Measurements from ENCODE around the gene ACVR1. TPM values are rescaled to one million over a fixed set of nuclear protein-coding genes. Genes with fewer than 3 reads are reported as not detected.

The ACVR1 gene
- total RNA-seq, 1 experiment from 2014 or later: 27.6 TPM

DNA sequence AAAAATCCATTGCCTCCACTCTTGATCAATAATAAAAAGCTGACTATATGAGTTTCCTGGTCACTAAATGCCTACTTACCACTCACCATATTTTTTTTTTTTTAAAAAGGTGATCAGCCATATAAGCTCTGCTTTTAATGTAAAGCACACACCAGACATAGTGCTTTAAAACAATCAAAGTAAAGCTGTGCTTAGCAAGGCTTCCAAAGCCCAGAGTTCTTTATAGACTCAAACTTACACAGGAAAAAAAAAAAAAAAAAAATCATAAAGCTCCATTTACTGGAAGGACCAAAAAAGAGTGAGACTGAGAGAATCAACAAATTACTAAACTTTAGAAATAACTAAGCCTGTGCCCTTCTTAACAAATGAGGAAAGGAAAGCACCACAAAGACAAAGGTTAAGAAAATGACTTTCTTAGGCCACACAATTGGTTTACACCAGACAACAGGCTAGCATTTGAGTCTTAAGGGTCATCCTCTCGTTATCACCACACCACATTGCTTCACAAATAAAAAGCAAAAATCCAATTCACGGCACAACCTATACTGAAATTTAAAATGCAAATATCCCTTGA, 11.2 kb downstream of the ACVR1 start:
- TF ChIP-seq REST (IDR thresholded peaks at IDR 0.05; ENCODE audit: insufficient read depth in 1 of 2, low read depth in 2 of 2, low read length in 1 of 2) (no peak), POLR2AphosphoS5 (IDR thresholded peaks at IDR 0.05; ENCODE audit: low read depth, low read length) (no peak), TCF7L2 (IDR thresholded peaks at IDR 0.05; ENCODE audit: low read depth, low read length) (no peak), SIN3A (IDR thresholded peaks at IDR 0.05; ENCODE audit: borderline replicate concordance, insufficient read depth, low read depth, low read length) (no peak)
- TF ChIP-seq, protein P1, sequence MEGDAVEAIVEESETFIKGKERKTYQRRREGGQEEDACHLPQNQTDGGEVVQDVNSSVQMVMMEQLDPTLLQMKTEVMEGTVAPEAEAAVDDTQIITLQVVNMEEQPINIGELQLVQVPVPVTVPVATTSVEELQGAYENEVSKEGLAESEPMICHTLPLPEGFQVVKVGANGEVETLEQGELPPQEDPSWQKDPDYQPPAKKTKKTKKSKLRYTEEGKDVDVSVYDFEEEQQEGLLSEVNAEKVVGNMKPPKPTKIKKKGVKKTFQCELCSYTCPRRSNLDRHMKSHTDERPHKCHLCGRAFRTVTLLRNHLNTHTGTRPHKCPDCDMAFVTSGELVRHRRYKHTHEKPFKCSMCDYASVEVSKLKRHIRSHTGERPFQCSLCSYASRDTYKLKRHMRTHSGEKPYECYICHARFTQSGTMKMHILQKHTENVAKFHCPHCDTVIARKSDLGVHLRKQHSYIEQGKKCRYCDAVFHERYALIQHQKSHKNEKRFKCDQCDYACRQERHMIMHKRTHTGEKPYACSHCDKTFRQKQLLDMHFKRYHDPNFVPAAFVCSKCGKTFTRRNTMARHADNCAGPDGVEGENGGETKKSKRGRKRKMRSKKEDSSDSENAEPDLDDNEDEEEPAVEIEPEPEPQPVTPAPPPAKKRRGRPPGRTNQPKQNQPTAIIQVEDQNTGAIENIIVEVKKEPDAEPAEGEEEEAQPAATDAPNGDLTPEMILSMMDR (IDR thresholded peaks at IDR 0.05): no peak
- ChIA-PET POLR2A (no interaction called here), CTCF (no interaction called here)
- Histone ChIP-seq H3K27ac (ENCODE audit: low read length) (no peak overlapping the region), H3K9me3 (ENCODE audit: control insufficient read depth, insufficient read depth, low read depth, low read length) (no peaks in the 10 kb centered on the region), H3K27me3 (ENCODE audit: control insufficient read depth, insufficient read depth, low read length) (no peaks in the 10 kb centered on the region), H3K4me3 (ENCODE audit: low read depth in 2 of 2, low read length in 2 of 2) (no peak overlapping the region), H3K36me3 (ENCODE audit: control insufficient read depth, insufficient read depth, low read length) (no peaks in the 10 kb centered on the region), H3K4me1 (ENCODE audit: control insufficient read depth, insufficient read depth, low read length) (peaks cover 12% of the 10 kb centered on the region)
- in situ Hi-C loops (cut with HindIII; ENCODE audit: low pct_unique_long_range_greater_than_20kb, low sequenced_read_pairs) (no loop called here), intact Hi-C loops (cut with micrococcal nuclease; ENCODE audit: unreplicated experiment) (no loop called here)
- DNase-seq (ENCODE audit: low read depth, low spot score): no peak
- no TSS peak for BruUV-seq (replicated peaks)
- no peak for ATAC-seq

- ChIA-PET POLR2A (no interaction called here), CTCF (no interaction called here)
- DNase-seq (ENCODE audit: low read depth, low spot score): no peak
- H3K4me3 ChIP-seq (ENCODE audit: low read depth in 2 of 2, low read length in 2 of 2): no peak overlapping the region
- BruUV-seq (replicated peaks): no TSS peak
- in situ Hi-C loops (cut with HindIII; ENCODE audit: low pct_unique_long_range_greater_than_20kb, low sequenced_read_pairs) (no loop called here), intact Hi-C loops (cut with micrococcal nuclease; ENCODE audit: unreplicated experiment) (no loop called here)
- H3K27me3 ChIP-seq (ENCODE audit: control insufficient read depth, insufficient read depth, low read length): no peaks in the 10 kb centered on the region
- H3K27ac ChIP-seq (ENCODE audit: low read length): no peak overlapping the region
- TF ChIP-seq SIN3A (IDR thresholded peaks at IDR 0.05; ENCODE audit: borderline replicate concordance, insufficient read depth, low read depth, low read length) (no peak), REST (IDR thresholded peaks at IDR 0.05; ENCODE audit: insufficient read depth in 1 of 2, low read depth in 2 of 2, low read length in 1 of 2) (no peak), POLR2AphosphoS5 (IDR thresholded peaks at IDR 0.05; ENCODE audit: low read depth, low read length) (no peak), TCF7L2 (IDR thresholded peaks at IDR 0.05; ENCODE audit: low read depth, low read length) (no peak)
- TF ChIP-seq, protein P1 (IDR thresholded peaks at IDR 0.05): no peak
- H3K9me3 ChIP-seq (ENCODE audit: control insufficient read depth, insufficient read depth, low read depth, low read length): no peaks in the 10 kb centered on the region
- no peaks in the 10 kb centered on the region for H3K4me1 ChIP-seq (ENCODE audit: control insufficient read depth, insufficient read depth, low read length)
- no peaks in the 10 kb centered on the region for H3K36me3 ChIP-seq (ENCODE audit: control insufficient read depth, insufficient read depth, low read length)
- ATAC-seq: no peak
These were observed 17.3 kb downstream of the ACVR1 start for GRCh38 chr2:157858846-157859245.

Data from Panc1 (cell line).